ENCODE measurements around the gene WWOX. TPM values are rescaled to one million over a fixed set of nuclear protein-coding genes. Genes with fewer than 3 reads are reported as not detected.

The WWOX gene
- total RNA-seq, 1 donor = 8.2 TPM

GRCh38 chr16:78664811-78665772 is 565.6 kb downstream of the WWOX start:
- no peak for DNase-seq (ENCODE audit: low read depth)
- TF ChIP-seq CTCF (IDR thresholded peaks at IDR 0.05; ENCODE audit: insufficient read depth, low read depth, low read length) = no peak
- no peak overlapping the region for H3K4me3 ChIP-seq (ENCODE audit: low read depth, low read length)

- no peak for TF ChIP-seq CTCF (IDR thresholded peaks at IDR 0.05; ENCODE audit: insufficient read depth, low read depth, low read length)
- no peak overlapping the region for H3K4me3 ChIP-seq (ENCODE audit: low read depth, low read length)
These were observed 566.9 kb downstream of the WWOX start for GRCh38 chr16:78666318-78666717.

GRCh38 chr16:78667675-78668074 is 568.2 kb downstream of the WWOX start:
- no peak for DNase-seq (ENCODE audit: low read depth)
- H3K4me3 ChIP-seq (ENCODE audit: low read depth, low read length) = no peak overlapping the region
- TF ChIP-seq CTCF (IDR thresholded peaks at IDR 0.05; ENCODE audit: insufficient read depth, low read depth, low read length) = no peak

More at GRCh38 chr16:78666318-78666717, 566.9 kb downstream of the WWOX start:
- DNase-seq (ENCODE audit: low read depth) = no peak

- no peak for TF ChIP-seq CTCF (IDR thresholded peaks at IDR 0.05; ENCODE audit: insufficient read depth, low read depth, low read length)
- no peak overlapping the region for H3K4me3 ChIP-seq (ENCODE audit: low read depth, low read length)
- no peak for DNase-seq (ENCODE audit: low read depth)
These were observed 568.9 kb downstream of the WWOX start for GRCh38 chr16:78668393-78668792.

- TF ChIP-seq CTCF (IDR thresholded peaks at IDR 0.05; ENCODE audit: insufficient read depth, low read depth, low read length) = no peak
- no peak for DNase-seq (ENCODE audit: low read depth)
- no peak overlapping the region for H3K4me3 ChIP-seq (ENCODE audit: low read depth, low read length)
These were observed 570.5 kb downstream of the WWOX start for GRCh38 chr16:78669994-78670393.

GRCh38 chr16:78672779-78673556 is 573.5 kb downstream of the WWOX start:
- TF ChIP-seq CTCF (IDR thresholded peaks at IDR 0.05; ENCODE audit: insufficient read depth, low read depth, low read length) = no peak
- no peak for DNase-seq (ENCODE audit: low read depth)
- H3K4me3 ChIP-seq (ENCODE audit: low read depth, low read length) = no peak overlapping the region
